ENCODE data around the gene CFAP107. TPM values are rescaled to one million over a fixed set of nuclear protein-coding genes. Genes with fewer than 3 reads are reported as not detected.

CFAP107 gene
- total and polyA plus RNA-seq, 7 experiments from 2014 or later, result not detected

GRCh38 chr1:12764016-12764415 lies 18.0 kb downstream of the CFAP107 start:
- Mint-ChIP-seq H3K27me3 (peaks cover 16 to 42% (median 32%) of the 10 kb centered on the region in 5 donors), H3K4me3 (no peak overlapping the region), H3K36me3 (no peaks in the 10 kb centered on the region), H3K4me1 (no peaks in the 10 kb centered on the region), H3K9me3 (peaks cover 0 to 2% (median 0%) of the 10 kb centered on the region in 11 donors), H3K27ac (no peak overlapping the region)
- H3K27ac ChIP-seq (ENCODE audit: low read depth, low read length), result no peak overlapping the region
- no peaks in the 10 kb centered on the region for H3K9me3 ChIP-seq (ENCODE audit: control insufficient read depth in 2 of 3, low read length in 3 of 3)
- no peaks in the 10 kb centered on the region for H3K27me3 ChIP-seq (ENCODE audit: control insufficient read depth in 2 of 2, insufficient read depth in 2 of 2, low read length in 2 of 2)
- ATAC-seq, result no peak
- H3K4me3 ChIP-seq (ENCODE audit: low read length), result no peak overlapping the region
- intact Hi-C loops (cut with micrococcal nuclease), result no loop called here
- H3K4me1 ChIP-seq (ENCODE audit: control insufficient read depth in 2 of 2, insufficient read depth in 2 of 2, low read length in 2 of 2), result no peaks in the 10 kb centered on the region
- DNase-seq, result no peak
- H3K36me3 ChIP-seq (ENCODE audit: control insufficient read depth in 2 of 3, insufficient read depth in 3 of 3, low read length in 3 of 3), result no peaks in the 10 kb centered on the region
- POLR2A ChIA-PET, result no interaction called here
- CTCF ChIA-PET, result no interaction called here

- Mint-ChIP-seq H3K36me3 (no peaks in the 10 kb centered on the region), H3K27ac (no peak overlapping the region), H3K27me3 (peaks cover 19 to 58% (median 46%) of the 10 kb centered on the region in 5 donors), H3K9me3 (peaks cover 0 to 2% (median 0%) of the 10 kb centered on the region in 11 donors), H3K4me1 (no peaks in the 10 kb centered on the region), H3K4me3 (no peak overlapping the region)
- no peak overlapping the region for H3K4me3 ChIP-seq (ENCODE audit: low read length)
- no peak for ATAC-seq
- no peaks in the 10 kb centered on the region for H3K4me1 ChIP-seq (ENCODE audit: control insufficient read depth in 2 of 2, insufficient read depth in 2 of 2, low read length in 2 of 2)
- ChIA-PET CTCF (no interaction called here), POLR2A (no interaction called here)
- no peak for DNase-seq
- no peaks in the 10 kb centered on the region for H3K9me3 ChIP-seq (ENCODE audit: control insufficient read depth in 2 of 3, low read length in 3 of 3)
- no peaks in the 10 kb centered on the region for H3K27me3 ChIP-seq (ENCODE audit: control insufficient read depth in 2 of 2, insufficient read depth in 2 of 2, low read length in 2 of 2)
- H3K36me3 ChIP-seq (ENCODE audit: control insufficient read depth in 2 of 3, insufficient read depth in 3 of 3, low read length in 3 of 3), result no peaks in the 10 kb centered on the region
- intact Hi-C loops (cut with micrococcal nuclease), result no loop called here
- H3K27ac ChIP-seq (ENCODE audit: low read depth, low read length), result no peak overlapping the region
Observed at GRCh38 chr1:12769031-12769430, 23.0 kb downstream of the CFAP107 start.

- Mint-ChIP-seq H3K4me1 (no peaks in the 10 kb centered on the region), H3K9me3 (peaks cover 0 to 2% (median 0%) of the 10 kb centered on the region in 11 donors), H3K4me3 (no peak overlapping the region), H3K36me3 (no peaks in the 10 kb centered on the region), H3K27me3 (peaks cover 19 to 58% (median 48%) of the 10 kb centered on the region in 5 donors), H3K27ac (no peak overlapping the region)
- ChIA-PET CTCF (no interaction called here), POLR2A (no interaction called here)
- no peak overlapping the region for H3K27ac ChIP-seq (ENCODE audit: low read depth, low read length)
- DNase-seq (no peak), ATAC-seq (no peak)
- no peaks in the 10 kb centered on the region for H3K36me3 ChIP-seq (ENCODE audit: control insufficient read depth in 2 of 3, insufficient read depth in 3 of 3, low read length in 3 of 3)
- H3K4me3 ChIP-seq (ENCODE audit: low read length), result no peak overlapping the region
- H3K9me3 ChIP-seq (ENCODE audit: control insufficient read depth in 2 of 3, low read length in 3 of 3), result no peaks in the 10 kb centered on the region
- no peaks in the 10 kb centered on the region for H3K4me1 ChIP-seq (ENCODE audit: control insufficient read depth in 2 of 2, insufficient read depth in 2 of 2, low read length in 2 of 2)
- intact Hi-C loops (cut with micrococcal nuclease), result no loop called here
- no peaks in the 10 kb centered on the region for H3K27me3 ChIP-seq (ENCODE audit: control insufficient read depth in 2 of 2, insufficient read depth in 2 of 2, low read length in 2 of 2)
Observed at GRCh38 chr1:12769976-12770505, 24.0 kb downstream of the CFAP107 start.

GRCh38 chr1:12770620-12771019 lies 24.6 kb downstream of the CFAP107 start:
- H3K4me3 ChIP-seq (ENCODE audit: low read length), result no peak overlapping the region
- no peaks in the 10 kb centered on the region for H3K4me1 ChIP-seq (ENCODE audit: control insufficient read depth in 2 of 2, insufficient read depth in 2 of 2, low read length in 2 of 2)
- Mint-ChIP-seq H3K4me3 (no peak overlapping the region), H3K9me3 (peaks cover 0 to 2% (median 0%) of the 10 kb centered on the region in 11 donors), H3K36me3 (no peaks in the 10 kb centered on the region), H3K27me3 (peaks cover 13 to 53% (median 49%) of the 10 kb centered on the region in 5 donors), H3K4me1 (no peaks in the 10 kb centered on the region), H3K27ac (no peak overlapping the region)
- no peaks in the 10 kb centered on the region for H3K9me3 ChIP-seq (ENCODE audit: control insufficient read depth in 2 of 3, low read length in 3 of 3)
- no peak overlapping the region for H3K27ac ChIP-seq (ENCODE audit: low read depth, low read length)
- no peaks in the 10 kb centered on the region for H3K36me3 ChIP-seq (ENCODE audit: control insufficient read depth in 2 of 3, insufficient read depth in 3 of 3, low read length in 3 of 3)
- POLR2A ChIA-PET, result no interaction called here
- intact Hi-C loops (cut with micrococcal nuclease), result no loop called here
- ATAC-seq, result no peak
- H3K27me3 ChIP-seq (ENCODE audit: control insufficient read depth in 2 of 2, insufficient read depth in 2 of 2, low read length in 2 of 2), result no peaks in the 10 kb centered on the region
- DNase-seq, result no peak
- CTCF ChIA-PET, result no interaction called here

GRCh38 chr1:12771186-12771585 lies 25.2 kb downstream of the CFAP107 start:
- no peaks in the 10 kb centered on the region for H3K9me3 ChIP-seq (ENCODE audit: control insufficient read depth in 2 of 3, low read length in 3 of 3)
- intact Hi-C loops (cut with micrococcal nuclease), result no loop called here
- H3K27me3 ChIP-seq (ENCODE audit: control insufficient read depth in 2 of 2, insufficient read depth in 2 of 2, low read length in 2 of 2), result no peaks in the 10 kb centered on the region
- H3K36me3 Mint-ChIP-seq, result no peaks in the 10 kb centered on the region
- no peak overlapping the region for H3K27ac Mint-ChIP-seq
- no peaks in the 10 kb centered on the region for H3K36me3 ChIP-seq (ENCODE audit: control insufficient read depth in 2 of 3, insufficient read depth in 3 of 3, low read length in 3 of 3)
- no peaks in the 10 kb centered on the region for H3K4me1 Mint-ChIP-seq
- ChIA-PET CTCF (no interaction called here), POLR2A (no interaction called here)
- H3K4me3 ChIP-seq (ENCODE audit: low read length), result no peak overlapping the region
- DNase-seq, result no peak
- H3K27ac ChIP-seq (ENCODE audit: low read depth, low read length), result no peak overlapping the region
- H3K9me3 Mint-ChIP-seq, result peaks cover 0 to 2% (median 0%) of the 10 kb centered on the region in 11 donors
- H3K27me3 Mint-ChIP-seq, result peaks cover 11 to 51% (median 49%) of the 10 kb centered on the region in 5 donors
- H3K4me1 ChIP-seq (ENCODE audit: control insufficient read depth in 2 of 2, insufficient read depth in 2 of 2, low read length in 2 of 2), result no peaks in the 10 kb centered on the region
- no peak overlapping the region for H3K4me3 Mint-ChIP-seq
- no peak for ATAC-seq

GRCh38 chr1:12772520-12772919 lies 26.5 kb downstream of the CFAP107 start:
- no peaks in the 10 kb centered on the region for H3K27me3 ChIP-seq (ENCODE audit: control insufficient read depth in 2 of 2, insufficient read depth in 2 of 2, low read length in 2 of 2)
- POLR2A ChIA-PET, result no interaction called here
- H3K4me1 Mint-ChIP-seq, result no peaks in the 10 kb centered on the region

GRCh38 chr1:12773438-12773837 lies 27.4 kb downstream of the CFAP107 start, which contains the start of gene PRAMEF12:
Gene PRAMEF12, plus strand, starts transcription at chr1:12773738. Its CDS starts 1,130 bp downstream, at chr1:12774868.
- no peaks in the 10 kb centered on the region for H3K36me3 Mint-ChIP-seq
- H3K4me1 Mint-ChIP-seq, result no peaks in the 10 kb centered on the region
- Histone ChIP-seq H3K27ac (ENCODE audit: low read depth, low read length) (no peak within 1 kb of the TSS), H3K4me1 (ENCODE audit: control insufficient read depth in 2 of 2, insufficient read depth in 2 of 2, low read length in 2 of 2) (no peaks in the 10 kb centered on the region), H3K36me3 (ENCODE audit: control insufficient read depth in 2 of 3, insufficient read depth in 3 of 3, low read length in 3 of 3) (no peaks in the 10 kb centered on the region), H3K9me3 (ENCODE audit: control insufficient read depth in 2 of 3, low read length in 3 of 3) (no peaks in the 10 kb centered on the region), H3K4me3 (ENCODE audit: low read length) (no peak within 1 kb of the TSS), H3K27me3 (ENCODE audit: control insufficient read depth in 2 of 2, insufficient read depth in 2 of 2, low read length in 2 of 2) (no peaks in the 10 kb centered on the region)
- DNase-seq (no peak), ATAC-seq (no peak)
- peaks cover 3 to 45% (median 39%) of the 10 kb centered on the region in 5 donors for H3K27me3 Mint-ChIP-seq
- H3K4me3 Mint-ChIP-seq, result no peak within 1 kb of the TSS
- ChIA-PET CTCF (no interaction called here), POLR2A (no interaction called here)
- H3K27ac Mint-ChIP-seq, result no peak within 1 kb of the TSS
- peaks cover 0 to 2% (median 0%) of the 10 kb centered on the region in 11 donors for H3K9me3 Mint-ChIP-seq
- intact Hi-C loops (cut with micrococcal nuclease), result no loop called here

More at GRCh38 chr1:12772520-12772919, 26.5 kb downstream of the CFAP107 start:
- Mint-ChIP-seq H3K36me3 (no peaks in the 10 kb centered on the region), H3K27ac (no peak overlapping the region), H3K27me3 (peaks cover 7 to 48% (median 40%) of the 10 kb centered on the region in 5 donors), H3K4me3 (no peak overlapping the region), H3K9me3 (peaks cover 0 to 2% (median 0%) of the 10 kb centered on the region in 11 donors)
- no peak for ATAC-seq
- H3K27ac ChIP-seq (ENCODE audit: low read depth, low read length), result no peak overlapping the region
- no peak overlapping the region for H3K4me3 ChIP-seq (ENCODE audit: low read length)
- CTCF ChIA-PET, result no interaction called here
- intact Hi-C loops (cut with micrococcal nuclease), result no loop called here
- H3K4me1 ChIP-seq (ENCODE audit: control insufficient read depth in 2 of 2, insufficient read depth in 2 of 2, low read length in 2 of 2), result no peaks in the 10 kb centered on the region
- no peak for DNase-seq
- no peaks in the 10 kb centered on the region for H3K36me3 ChIP-seq (ENCODE audit: control insufficient read depth in 2 of 3, insufficient read depth in 3 of 3, low read length in 3 of 3)
- no peaks in the 10 kb centered on the region for H3K9me3 ChIP-seq (ENCODE audit: control insufficient read depth in 2 of 3, low read length in 3 of 3)
